HTERT RPE-1 (cell line): ENCODE data around the gene RAB40C.

Experiments used
- in situ Hi-C: fragments of 300-500 bp; cut with MboI; formaldehyde crosslinking; loops from 4 replicates; pipeline ENCODE4 v1.14.3; 2020; ENCODE audit warnings: low sequenced_read_pairs

Gene RAB40C, protein sequence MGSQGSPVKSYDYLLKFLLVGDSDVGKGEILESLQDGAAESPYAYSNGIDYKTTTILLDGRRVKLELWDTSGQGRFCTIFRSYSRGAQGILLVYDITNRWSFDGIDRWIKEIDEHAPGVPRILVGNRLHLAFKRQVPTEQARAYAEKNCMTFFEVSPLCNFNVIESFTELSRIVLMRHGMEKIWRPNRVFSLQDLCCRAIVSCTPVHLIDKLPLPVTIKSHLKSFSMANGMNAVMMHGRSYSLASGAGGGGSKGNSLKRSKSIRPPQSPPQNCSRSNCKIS

DNA sequence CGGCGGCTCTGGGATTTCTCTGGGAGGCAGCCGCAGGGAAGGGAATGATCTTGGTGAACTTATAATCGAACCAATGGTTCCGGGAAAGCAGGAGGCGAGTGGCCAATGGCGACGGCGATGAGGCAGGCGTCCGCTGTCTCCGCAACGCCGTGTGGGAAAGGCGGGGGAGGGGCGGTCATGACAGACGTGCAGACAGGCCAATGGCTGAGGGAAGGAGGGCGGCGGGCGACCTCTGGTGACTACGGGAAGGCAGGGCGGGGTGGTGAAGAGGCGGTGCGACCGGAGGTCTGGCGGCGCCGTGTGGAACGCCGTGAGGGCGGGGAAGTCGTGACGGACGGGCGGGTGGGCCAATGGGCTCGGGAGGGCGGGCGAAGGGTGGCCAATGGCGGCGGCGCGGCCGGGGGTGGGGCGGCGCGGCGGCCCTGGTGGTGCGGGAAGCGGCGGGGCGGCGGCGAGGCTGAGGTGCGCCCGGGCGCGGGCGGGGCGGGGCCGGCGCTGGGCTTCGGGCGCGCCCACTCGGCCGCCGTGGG, at the start of gene RAB40C:
Gene RAB40C (plus strand): TSS at position 409 of the 530 bp plus-strand sequence. CDS start 226 bp downstream, outside the sequence.
- in situ Hi-C loops = no loop called here

DNA sequence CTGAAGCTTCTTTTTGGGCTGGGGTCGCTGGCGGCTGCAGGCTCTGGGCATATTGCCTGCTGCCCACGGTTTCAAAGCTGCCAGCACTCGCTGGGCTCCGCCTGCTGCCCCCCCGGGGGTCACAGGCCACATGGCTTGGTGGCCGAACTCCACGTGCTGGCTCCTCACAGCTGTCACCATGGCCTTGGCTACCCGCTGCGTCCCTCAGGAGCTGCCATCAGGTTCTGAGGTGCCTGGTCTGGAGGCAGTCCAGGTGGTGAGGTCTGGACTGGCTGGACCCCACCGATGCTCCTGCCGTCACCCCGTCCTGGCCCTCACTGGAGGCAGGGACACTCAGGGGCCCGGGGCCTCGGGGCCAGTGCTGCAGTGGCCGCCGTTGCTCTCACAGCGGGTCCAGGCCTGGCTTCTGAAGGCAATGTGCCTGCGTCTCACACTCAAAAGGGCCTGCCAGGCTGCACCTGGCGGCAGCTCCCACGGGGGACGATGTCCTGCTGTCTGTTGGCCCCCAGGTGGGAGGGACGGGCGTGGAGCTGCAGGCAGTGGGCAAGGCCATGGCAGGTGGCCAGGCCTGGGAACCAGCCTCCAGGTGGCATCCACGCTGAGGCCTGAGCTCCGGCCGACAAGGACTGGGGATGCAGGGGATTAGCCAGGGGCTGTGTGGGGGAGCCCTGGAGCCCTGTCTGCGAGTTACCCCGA, 49.1 kb upstream of the RAB40C start:
- in situ Hi-C loops = no loop called here

- in situ Hi-C loops = no loop called here
These were observed 46.3 kb upstream of the RAB40C start for GRCh38 chr16:543301-544164.

GRCh38 chr16:544517-544916, 45.3 kb upstream of the RAB40C start:
- in situ Hi-C loops = no loop called here

DNA sequence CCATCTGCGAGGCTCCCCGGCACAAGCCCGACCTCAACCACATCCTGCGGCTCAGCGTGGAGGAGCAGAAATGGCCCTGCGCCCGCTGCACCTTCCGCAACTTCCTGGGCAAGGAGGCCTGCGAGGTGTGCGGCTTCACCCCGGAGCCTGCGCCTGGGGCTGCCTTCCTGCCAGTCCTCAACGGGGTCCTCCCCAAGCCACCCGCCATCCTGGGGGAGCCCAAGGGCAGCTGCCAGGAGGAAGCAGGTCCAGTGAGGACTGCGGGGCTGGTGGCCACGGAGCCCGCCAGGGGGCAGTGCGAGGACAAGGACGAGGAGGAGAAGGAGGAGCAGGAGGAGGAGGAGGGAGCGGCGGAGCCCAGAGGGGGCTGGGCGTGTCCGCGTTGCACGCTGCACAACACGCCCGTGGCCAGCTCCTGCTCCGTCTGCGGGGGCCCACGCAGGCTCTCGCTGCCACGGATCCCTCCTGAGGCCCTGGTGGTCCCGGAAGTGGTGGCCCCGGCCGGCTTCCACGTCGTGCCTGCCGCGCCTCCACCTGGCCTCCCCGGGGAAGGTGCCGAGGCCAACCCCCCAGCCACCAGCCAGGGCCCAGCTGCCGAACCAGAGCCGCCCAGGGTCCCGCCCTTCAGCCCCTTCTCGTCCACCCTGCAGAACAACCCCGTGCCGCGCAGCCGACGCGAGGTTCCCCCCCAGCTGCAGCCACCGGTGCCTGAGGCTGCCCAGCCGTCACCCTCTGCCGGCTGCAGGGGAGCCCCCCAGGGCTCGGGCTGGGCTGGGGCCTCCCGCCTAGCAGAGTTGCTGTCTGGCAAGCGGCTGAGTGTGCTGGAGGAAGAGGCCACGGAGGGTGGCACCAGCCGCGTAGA, 42.7 kb upstream of the RAB40C start:
- in situ Hi-C loops = no loop called here

DNA sequence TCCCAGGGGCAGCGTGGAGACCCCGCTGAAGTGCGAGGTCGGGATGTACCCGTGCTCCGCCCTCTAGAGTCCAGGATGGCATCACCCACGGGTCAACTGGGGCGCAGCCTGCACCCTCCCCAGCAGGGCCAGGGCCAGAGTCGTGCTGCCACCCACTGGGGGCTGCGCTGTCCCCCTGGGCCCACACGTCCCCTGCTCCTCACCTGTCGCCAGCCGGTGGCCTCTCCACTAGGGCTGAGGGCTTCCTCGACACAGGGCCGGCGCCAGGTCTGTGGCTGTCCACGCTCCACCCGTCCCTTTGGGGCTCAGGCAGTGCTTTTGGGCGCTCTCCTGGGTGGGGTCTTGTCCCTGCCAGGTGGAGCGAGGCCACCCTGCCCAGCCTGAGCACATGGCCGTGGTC, 41.3 kb upstream of the RAB40C start:
- in situ Hi-C loops = no loop called here

DNA sequence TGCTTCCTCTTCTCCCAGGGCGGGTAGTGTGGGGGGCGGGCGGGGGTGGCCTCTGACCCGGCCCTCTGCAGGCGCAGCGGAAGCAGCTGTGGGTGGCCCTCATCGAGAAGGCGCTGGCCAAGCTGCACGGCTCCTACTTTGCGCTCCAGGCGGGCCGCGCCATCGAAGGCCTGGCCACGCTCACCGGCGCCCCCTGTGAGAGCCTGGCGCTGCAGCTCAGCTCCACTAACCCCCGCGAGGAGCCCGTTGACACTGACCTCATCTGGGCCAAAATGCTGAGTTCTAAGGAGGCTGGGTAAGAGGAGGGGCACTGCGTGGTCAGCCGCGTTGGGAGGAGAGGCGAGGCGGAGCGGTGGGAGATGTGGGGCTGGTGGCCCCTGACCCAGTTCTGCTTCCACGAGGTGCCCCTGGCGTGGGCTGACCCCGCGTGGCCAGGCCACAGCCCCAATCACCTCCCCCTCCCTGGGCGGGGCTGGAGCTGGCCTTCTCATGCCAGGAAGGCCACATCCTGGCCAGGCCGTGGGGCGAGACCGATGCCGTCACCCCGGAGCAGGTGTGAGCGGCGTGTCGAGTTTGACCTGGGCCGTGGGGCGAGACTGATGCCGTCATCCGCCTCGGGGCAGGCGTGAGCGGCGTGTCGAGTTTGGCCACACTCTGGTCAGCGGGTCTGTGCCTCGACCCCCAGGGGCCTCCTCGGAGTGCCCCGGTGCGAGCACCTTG, 40.2 kb upstream of the RAB40C start:
- in situ Hi-C loops = no loop called here

GRCh38 chr16:551210-551609, 38.7 kb upstream of the RAB40C start:
- in situ Hi-C loops = no loop called here

DNA sequence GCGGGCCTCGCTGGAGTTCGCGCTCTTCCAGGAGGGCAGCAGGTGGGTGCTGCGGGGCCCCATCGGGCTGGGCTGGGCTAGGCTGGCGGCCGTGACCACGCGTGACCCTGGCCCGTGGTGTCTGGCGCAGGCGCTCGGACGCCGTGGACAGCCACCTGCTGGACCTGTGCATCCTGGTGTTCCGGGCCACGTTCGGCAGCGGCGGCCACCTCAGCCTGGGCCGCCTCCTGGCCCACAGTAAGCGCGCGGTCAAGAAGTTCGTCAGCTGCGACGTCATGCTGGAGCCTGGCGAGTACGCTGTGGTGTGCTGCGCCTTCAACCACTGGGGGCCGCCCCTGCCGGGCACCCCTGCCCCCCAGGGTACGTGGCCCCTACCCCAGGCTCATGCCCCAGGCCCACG, 37.7 kb upstream of the RAB40C start:
- in situ Hi-C loops = no loop called here

GRCh38 chr16:553601-554296, 36.1 kb upstream of the RAB40C start:
- in situ Hi-C loops = no loop called here

DNA sequence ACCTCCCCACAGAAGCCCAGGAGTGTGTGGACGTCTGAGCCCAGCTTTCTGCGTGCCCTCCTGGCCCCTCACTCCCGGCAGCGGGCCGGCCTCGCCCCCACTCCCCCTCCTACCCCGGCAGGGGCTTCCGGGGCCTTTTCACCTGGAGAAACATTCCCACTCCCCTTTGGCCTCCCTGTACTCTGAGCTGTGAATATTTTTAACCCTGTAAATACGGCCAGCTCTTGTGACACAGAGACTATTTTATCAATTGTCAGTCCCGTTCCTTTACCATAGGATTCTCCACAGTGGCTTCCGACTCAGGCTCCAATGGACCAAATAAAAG, 35.6 kb upstream of the RAB40C start:
- in situ Hi-C loops = no loop called here

- in situ Hi-C loops = no loop called here
These were observed 35.1 kb upstream of the RAB40C start for GRCh38 chr16:554640-555365.

DNA sequence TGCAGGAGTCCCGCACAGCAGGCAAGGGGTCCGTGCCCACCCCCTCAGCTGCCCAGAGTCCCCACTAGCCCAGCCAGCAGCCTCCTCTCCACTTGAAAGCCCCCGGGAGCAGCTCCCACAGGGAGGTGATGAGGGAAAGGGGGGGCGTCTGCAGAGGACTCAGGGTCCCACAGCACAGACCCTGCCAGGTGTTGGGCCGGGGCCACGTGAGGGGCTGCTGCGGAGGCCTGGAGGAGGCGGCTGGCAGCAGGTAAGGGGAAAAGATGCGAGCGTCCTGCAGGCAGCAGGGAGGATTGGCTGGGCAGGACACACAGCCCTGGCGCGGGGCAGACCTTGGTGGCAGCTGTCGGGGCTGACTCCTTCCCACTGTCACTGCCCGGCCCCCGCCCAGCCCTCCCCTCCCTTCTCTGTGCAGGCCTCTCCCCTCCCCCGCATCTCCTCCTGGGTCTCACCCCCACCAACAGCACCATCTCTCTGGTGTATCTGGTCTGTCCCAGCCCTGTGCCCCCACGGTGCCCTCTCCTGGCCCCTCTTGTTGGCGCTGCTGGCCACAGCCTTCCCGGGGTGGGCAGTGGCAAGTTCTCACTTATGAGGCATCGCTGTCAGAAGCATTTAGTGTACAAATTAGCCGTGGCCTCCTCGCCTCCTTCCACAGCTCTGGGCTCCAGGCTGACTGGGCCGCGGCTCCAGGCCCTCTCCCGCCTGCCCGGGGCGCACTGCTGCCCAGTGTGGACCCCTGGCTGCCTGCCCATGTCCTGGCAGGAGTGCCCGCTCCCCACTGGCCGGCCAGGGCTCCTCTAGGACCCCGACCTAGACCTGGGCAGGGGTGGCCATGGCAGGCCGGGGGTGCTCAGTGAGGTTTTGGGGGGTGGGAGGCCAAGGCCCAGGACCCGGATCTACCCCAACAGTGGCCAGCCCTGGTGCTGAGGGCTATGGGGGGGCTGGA, 34.1 kb upstream of the RAB40C start:
- in situ Hi-C loops = no loop called here

DNA sequence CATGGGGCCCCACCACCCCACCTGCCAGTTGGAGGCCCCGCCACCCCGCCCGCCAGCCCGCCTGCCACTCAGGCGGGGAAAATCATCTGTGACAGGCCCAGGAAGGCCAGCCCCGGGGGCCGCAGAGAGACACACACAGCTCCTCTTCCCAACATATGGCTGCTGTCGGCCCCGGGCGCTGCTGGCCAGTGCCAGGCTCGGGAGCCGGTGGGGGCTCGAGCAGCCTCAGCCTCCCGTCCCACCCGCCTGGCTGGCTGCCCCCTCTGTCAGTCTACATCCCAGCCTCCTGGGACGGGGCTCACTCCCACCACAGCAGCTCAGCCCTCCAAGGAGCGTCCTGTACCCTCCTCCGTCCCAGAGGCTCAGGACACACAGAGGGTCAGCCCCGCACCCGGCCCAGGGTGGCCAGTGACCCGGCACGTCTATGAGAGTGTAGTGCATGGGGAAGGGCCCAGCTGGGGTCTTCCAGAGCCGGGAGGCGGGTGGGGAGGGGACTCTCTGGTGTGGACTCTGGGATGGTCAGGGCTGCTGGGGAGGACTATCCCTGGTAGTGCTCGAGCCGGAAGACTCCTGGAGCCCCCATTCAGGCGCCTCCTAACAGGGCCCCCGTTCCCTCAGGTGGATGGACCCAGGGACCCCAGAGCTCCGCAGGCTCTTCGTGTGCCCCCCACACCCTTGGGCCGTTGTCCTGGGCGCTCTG, 33.2 kb upstream of the RAB40C start:
- in situ Hi-C loops = no loop called here

GRCh38 chr16:557463-558297, 32.2 kb upstream of the RAB40C start:
- in situ Hi-C loops = no loop called here
